Measurements from ENCODE around the gene PLEKHB2.
"Not testable (repeated sequence)": the region's sequence is repeated elsewhere in the genome, so short reads cannot be mapped to it uniquely, and the experiment has no call there.

Gene PLEKHB2

GRCh38 chr2:131112529-131112928 lies 7.4 kb downstream of the PLEKHB2 start:
- TF ChIP-seq CTCF (IDR thresholded peaks at IDR 0.05; ENCODE audit: low read depth, low read length, missing control alignments), result no peak
- in situ Hi-C loops (cut with HindIII; ENCODE audit: low sequenced_read_pairs), result no loop called here
- no peak overlapping the region for H3K4me3 ChIP-seq (ENCODE audit: low read depth, low read length)
- DNase-seq (ENCODE audit: low read depth), result no peak

- H3K4me3 ChIP-seq (ENCODE audit: low read depth, low read length), result no peak overlapping the region
- no peak for TF ChIP-seq CTCF (IDR thresholded peaks at IDR 0.05; ENCODE audit: low read depth, low read length, missing control alignments)
- DNase-seq (ENCODE audit: low read depth), result no peak
- in situ Hi-C loops (cut with HindIII; ENCODE audit: low sequenced_read_pairs), result no loop called here
These were observed 8.6 kb downstream of the PLEKHB2 start for GRCh38 chr2:131113566-131114227.

GRCh38 chr2:131114950-131115349 lies 9.8 kb downstream of the PLEKHB2 start:
- H3K4me3 ChIP-seq (ENCODE audit: low read depth, low read length); DNase-seq (ENCODE audit: low read depth): not testable (repeated sequence)

GRCh38 chr2:131115752-131116151 lies 10.6 kb downstream of the PLEKHB2 start:
- in situ Hi-C loops (cut with HindIII; ENCODE audit: low sequenced_read_pairs), result no loop called here
- no peak for TF ChIP-seq CTCF (IDR thresholded peaks at IDR 0.05; ENCODE audit: low read depth, low read length, missing control alignments)
- DNase-seq (ENCODE audit: low read depth), result no peak

More at GRCh38 chr2:131114950-131115349, 9.8 kb downstream of the PLEKHB2 start:
- in situ Hi-C loops (cut with HindIII; ENCODE audit: low sequenced_read_pairs), result not testable (repeated sequence)

GRCh38 chr2:131120815-131121317 lies 15.7 kb downstream of the PLEKHB2 start:
- no peak for TF ChIP-seq CTCF (IDR thresholded peaks at IDR 0.05; ENCODE audit: low read depth, low read length, missing control alignments)
- in situ Hi-C loops (cut with HindIII; ENCODE audit: low sequenced_read_pairs), result no loop called here
- no peak overlapping the region for H3K4me3 ChIP-seq (ENCODE audit: low read depth, low read length)
- no peak for DNase-seq (ENCODE audit: low read depth)

More at GRCh38 chr2:131115752-131116151, 10.6 kb downstream of the PLEKHB2 start:
- H3K4me3 ChIP-seq (ENCODE audit: low read depth, low read length), result no peak overlapping the region

- no peak for DNase-seq (ENCODE audit: low read depth)
- in situ Hi-C loops (cut with HindIII; ENCODE audit: low sequenced_read_pairs), result no loop called here
- TF ChIP-seq CTCF (IDR thresholded peaks at IDR 0.05; ENCODE audit: low read depth, low read length, missing control alignments), result no peak
- no peak overlapping the region for H3K4me3 ChIP-seq (ENCODE audit: low read depth, low read length)
These were observed 16.3 kb downstream of the PLEKHB2 start for GRCh38 chr2:131121464-131121863.

- no peak for DNase-seq (ENCODE audit: low read depth)
- in situ Hi-C loops (cut with HindIII; ENCODE audit: low sequenced_read_pairs), result no loop called here
- no peak overlapping the region for H3K4me3 ChIP-seq (ENCODE audit: low read depth, low read length)
- no peak for TF ChIP-seq CTCF (IDR thresholded peaks at IDR 0.05; ENCODE audit: low read depth, low read length, missing control alignments)
These were observed 17.4 kb downstream of the PLEKHB2 start for GRCh38 chr2:131122496-131122895.

Data from astrocyte of the cerebellum (primary cell).